Smooth muscle cell (in vitro differentiated cells): ENCODE measurements around the gene FGF22. TPM values are rescaled to one million over a fixed set of nuclear protein-coding genes. Genes with fewer than 3 reads are reported as not detected.

ENCODE experiments used
- DNase-seq: peaks from one replicate; lab custom pipeline; 2025; ENCODE audit not compliant: unreplicated experiment; lab: John Stamatoyannopoulos, UW
- H2AFZ ChIP-seq: fragments of 200-600 bp; sonication (generic); 2 replicates; pipeline ENCODE4 v1.6.0; 2016; ENCODE audit warnings: antibody characterized with exemption, low read depth, mild to moderate bottlenecking
- H3F3A ChIP-seq: fragments of 200-600 bp; sonication (generic); 2 replicates; pipeline ENCODE4 v1.6.0; 2017; ENCODE audit warnings: antibody characterized with exemption, low read depth
- H3K27ac ChIP-seq: fragments of 200-600 bp; sonication (generic); 2 replicates; pipeline ENCODE4 v1.5.1; 2016; ENCODE audit warnings: low read depth, mild to moderate bottlenecking
- H3K27me3 ChIP-seq: fragments of 200-600 bp; sonication (generic); 2 replicates; pipeline ENCODE4 v1.6.1; 2016; ENCODE audit warnings: low read depth, mild to moderate bottlenecking
- H3K36me3 ChIP-seq: fragments of 200-600 bp; sonication (generic); 2 replicates; pipeline ENCODE4 v1.5.1; 2016; ENCODE audit warnings: low read depth
- H3K4me1 ChIP-seq: fragments of 200-600 bp; sonication (generic); 2 replicates; pipeline ENCODE4 v1.5.1; 2016; ENCODE audit warnings: low read depth
- H3K4me2 ChIP-seq: fragments of 200-600 bp; sonication (generic); 2 replicates; pipeline ENCODE4 v1.6.0; 2016; ENCODE audit warnings: mild to moderate bottlenecking
- H3K4me3 ChIP-seq: fragments of 200-600 bp; sonication (generic); 2 replicates; pipeline ENCODE4 v1.5.1; 2016; ENCODE audit warnings: mild to moderate bottlenecking
- H3K79me2 ChIP-seq: fragments of 200-600 bp; sonication (generic); 2 replicates; pipeline ENCODE4 v1.6.0; 2016; ENCODE audit warnings: low read depth, mild to moderate bottlenecking
- H3K9ac ChIP-seq: fragments of 200-600 bp; sonication (generic); 2 replicates; pipeline ENCODE4 v1.6.0; 2016; ENCODE audit warnings: low read depth
- H3K9me3 ChIP-seq: fragments of 200-600 bp; sonication (generic); replicated peaks from 2 replicates; pipeline ENCODE4 v1.5.1; 2016; ENCODE audit warnings: low read depth
- H4K20me1 ChIP-seq: fragments of 200-600 bp; sonication (generic); 2 replicates; pipeline ENCODE4 v1.6.0; 2016; ENCODE audit warnings: low read depth
- WGBS: methylation state at CpG from one replicate; pipeline ENCODE4 v1.1.7; 2016; ENCODE audit warnings: low lambda C conversion rate; 5-methylcytosine and 5-hydroxymethylcytosine counted together
- polyA plus RNA-seq: library from polyadenylated mRNA; unstranded; fragments of >200 nt; fragmentation: Nextera tagmentation; extraction: Ambion mirVana; gene quantifications from 2 replicates; pipeline ENCODE4 v1.2.1, GENCODE V29; 2016
- total RNA-seq: library from RNA; depleted of rRNA; stranded (reverse); fragments of >200 nt; gene quantifications from 2 replicates; pipeline ENCODE4 v1.2.3, GENCODE V29; 2014
- TF ChIP-seq, protein P1 (sequence below): fragments of 200-600 bp; sonication (generic); IDR thresholded peaks from 2 replicates; pipeline ENCODE4 v1.5.1; 2017; ENCODE audit warnings: borderline replicate concordance, mild to moderate bottlenecking, antibody characterized with exemption; ENCODE audit not compliant: insufficient read depth, poor library complexity, severe bottlenecking

Gene FGF22
- total and polyA plus RNA-seq, 2 experiments from 2014 or later, result 0.18 TPM; not detected in 1

GRCh38 chr19:642767-643727, 3.4 kb downstream of the FGF22 start:
- H3K36me3 ChIP-seq, result no peaks in the 10 kb centered on the region
- no peak overlapping the region for H3K9ac ChIP-seq
- H3K4me2 ChIP-seq, result no peak overlapping the region
- TF ChIP-seq, protein P1, sequence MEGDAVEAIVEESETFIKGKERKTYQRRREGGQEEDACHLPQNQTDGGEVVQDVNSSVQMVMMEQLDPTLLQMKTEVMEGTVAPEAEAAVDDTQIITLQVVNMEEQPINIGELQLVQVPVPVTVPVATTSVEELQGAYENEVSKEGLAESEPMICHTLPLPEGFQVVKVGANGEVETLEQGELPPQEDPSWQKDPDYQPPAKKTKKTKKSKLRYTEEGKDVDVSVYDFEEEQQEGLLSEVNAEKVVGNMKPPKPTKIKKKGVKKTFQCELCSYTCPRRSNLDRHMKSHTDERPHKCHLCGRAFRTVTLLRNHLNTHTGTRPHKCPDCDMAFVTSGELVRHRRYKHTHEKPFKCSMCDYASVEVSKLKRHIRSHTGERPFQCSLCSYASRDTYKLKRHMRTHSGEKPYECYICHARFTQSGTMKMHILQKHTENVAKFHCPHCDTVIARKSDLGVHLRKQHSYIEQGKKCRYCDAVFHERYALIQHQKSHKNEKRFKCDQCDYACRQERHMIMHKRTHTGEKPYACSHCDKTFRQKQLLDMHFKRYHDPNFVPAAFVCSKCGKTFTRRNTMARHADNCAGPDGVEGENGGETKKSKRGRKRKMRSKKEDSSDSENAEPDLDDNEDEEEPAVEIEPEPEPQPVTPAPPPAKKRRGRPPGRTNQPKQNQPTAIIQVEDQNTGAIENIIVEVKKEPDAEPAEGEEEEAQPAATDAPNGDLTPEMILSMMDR, result no peak
- H3K4me3 ChIP-seq, result no peak overlapping the region
- H3K27me3 ChIP-seq, result no peaks in the 10 kb centered on the region
- no peaks in the 10 kb centered on the region for H3F3A ChIP-seq
- no peak for DNase-seq
- no peaks in the 10 kb centered on the region for H3K79me2 ChIP-seq
- no peak overlapping the region for H3K27ac ChIP-seq
- no peak overlapping the region for H2AFZ ChIP-seq
- no peaks in the 10 kb centered on the region for H4K20me1 ChIP-seq
- 96% methylated on average over 34 of the region's 70 CpGs for WGBS
- no peaks in the 10 kb centered on the region for H3K4me1 ChIP-seq
- H3K9me3 ChIP-seq, result no peaks in the 10 kb centered on the region

DNA sequence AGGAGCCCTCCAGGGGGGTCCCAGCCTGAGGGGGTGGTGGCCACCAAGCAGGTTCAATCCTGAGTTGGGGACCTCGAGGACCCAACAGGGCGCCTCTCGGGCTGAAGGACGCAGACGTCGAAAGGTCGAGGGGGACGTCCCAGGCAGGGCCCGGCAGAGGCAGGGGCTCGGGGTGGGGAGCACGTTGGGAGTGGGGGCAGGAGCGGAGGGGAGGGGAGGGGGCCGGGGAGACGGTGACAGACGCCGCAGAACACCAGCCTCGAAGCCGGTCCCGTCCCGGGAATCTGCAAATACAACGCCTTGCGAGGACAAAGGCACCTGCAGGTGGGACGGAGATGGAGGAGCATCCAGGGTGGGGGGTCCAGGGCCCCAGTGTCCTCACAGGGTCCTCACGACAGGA, 4.1 kb downstream of the FGF22 start:
- TF ChIP-seq, protein P1, result no peak
- H3K4me3 ChIP-seq, result no peak overlapping the region
- no peaks in the 10 kb centered on the region for H3K4me1 ChIP-seq
- peaks cover 4% of the 10 kb centered on the region for H4K20me1 ChIP-seq
- H3K9ac ChIP-seq, result no peak overlapping the region
- no peak overlapping the region for H3K27ac ChIP-seq
- no peak for DNase-seq
- no peaks in the 10 kb centered on the region for H3K79me2 ChIP-seq
- no peaks in the 10 kb centered on the region for H3K27me3 ChIP-seq
- H3K9me3 ChIP-seq, result no peaks in the 10 kb centered on the region
- no peaks in the 10 kb centered on the region for H3F3A ChIP-seq
- WGBS, result 94% methylated on average over 10 of the region's 24 CpGs
- H2AFZ ChIP-seq, result no peak overlapping the region
- no peaks in the 10 kb centered on the region for H3K36me3 ChIP-seq
- H3K4me2 ChIP-seq, result no peak overlapping the region

- no peaks in the 10 kb centered on the region for H3K79me2 ChIP-seq
- no peak overlapping the region for H3K4me3 ChIP-seq
- H3K36me3 ChIP-seq, result no peaks in the 10 kb centered on the region
- no peak for DNase-seq
- TF ChIP-seq, protein P1, result no peak
- H3K9ac ChIP-seq, result no peak overlapping the region
- no peak overlapping the region for H3K27ac ChIP-seq
- no peak overlapping the region for H3K4me2 ChIP-seq
- 94% methylated on average over 27 of the region's 28 CpGs for WGBS
- H3F3A ChIP-seq, result no peaks in the 10 kb centered on the region
- H3K9me3 ChIP-seq, result no peaks in the 10 kb centered on the region
- H3K27me3 ChIP-seq, result no peaks in the 10 kb centered on the region
- H3K4me1 ChIP-seq, result no peaks in the 10 kb centered on the region
- peaks cover 10% of the 10 kb centered on the region for H4K20me1 ChIP-seq
- H2AFZ ChIP-seq, result no peak overlapping the region
Observed at GRCh38 chr19:644363-644762, 4.7 kb downstream of the FGF22 start.
